H54 (cell line): ENCODE measurements around the gene BLOC1S3.

Source experiments
- DNase-seq: peaks from one replicate; pipeline ENCODE4 v3.0.0; 2011; ENCODE audit warnings: low spot score, mixed read lengths; ENCODE audit not compliant: insufficient read length
- FAIRE-seq: peaks from 3 replicates; lab custom pipeline; 2011; peaks lifted over from hg19 to GRCh38; lab: Jason Lieb, UNC
- POLR2A ChIP-seq: IDR thresholded peaks from 2 replicates; pipeline ENCODE4 v1.6.1; 2011; ENCODE audit warnings: low read depth, mild to moderate bottlenecking, low read length

Gene BLOC1S3

DNA sequence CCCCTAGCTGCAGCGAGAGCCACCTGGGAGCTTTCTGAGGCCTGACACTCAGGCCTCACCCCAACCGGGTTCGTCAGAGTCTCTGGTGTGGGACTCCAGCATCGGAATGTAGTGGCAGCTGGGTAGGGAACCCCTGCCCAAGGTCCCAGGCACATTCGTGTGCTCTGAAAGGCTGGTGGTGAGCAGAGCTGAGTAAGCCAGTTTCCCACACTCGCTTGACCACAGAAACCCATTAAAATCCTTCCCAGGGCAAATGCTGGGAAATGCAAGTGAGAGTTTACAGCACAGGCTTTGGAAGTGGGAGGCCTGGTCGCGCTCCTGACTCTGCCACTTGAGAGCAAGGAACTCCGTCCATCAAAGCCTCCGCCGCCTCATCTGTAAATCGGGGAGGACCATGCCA is 4.8 kb upstream of the BLOC1S3 start:
- DNase-seq (peak; percentile 31), FAIRE-seq (no peak)
- TF ChIP-seq POLR2A: no peak

DNA sequence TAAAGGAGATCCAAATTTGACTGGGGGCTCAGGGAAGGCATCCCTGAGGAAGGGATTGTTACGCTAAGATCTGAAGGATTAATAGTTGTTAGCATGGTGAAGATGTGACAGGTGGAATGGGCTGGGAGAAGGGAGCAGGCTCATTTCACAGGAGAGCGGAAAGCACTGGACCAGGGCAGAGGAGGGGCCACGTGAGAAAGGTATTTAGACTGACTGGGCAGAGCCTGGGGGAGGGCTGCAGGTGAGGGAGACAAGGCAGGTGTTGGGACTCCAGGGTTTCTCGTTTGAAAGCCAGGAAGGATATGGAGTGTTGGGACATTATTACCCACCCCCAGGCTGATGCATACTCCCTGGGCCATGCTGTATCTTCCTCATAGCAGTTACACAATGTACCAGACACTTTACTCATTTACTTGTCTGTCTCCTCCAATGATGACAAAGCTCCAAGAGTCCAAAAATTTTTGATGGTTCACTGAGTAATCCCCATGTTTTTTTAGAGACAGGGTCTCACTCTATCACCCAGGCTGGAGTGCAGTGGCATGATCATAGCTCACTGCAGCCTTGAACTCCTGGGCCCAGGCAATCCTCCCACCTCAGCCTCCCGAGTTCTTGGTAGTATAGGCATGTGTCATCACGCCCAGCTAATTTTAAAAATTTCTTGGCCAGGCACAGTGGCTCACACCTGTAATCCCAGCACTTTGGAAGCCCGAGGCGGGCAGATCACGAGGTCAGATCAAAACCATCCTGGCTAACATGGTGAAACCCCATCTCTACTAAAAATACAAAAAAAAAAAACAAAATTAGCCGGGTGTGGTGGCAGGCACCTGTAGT is 2.9 kb upstream of the BLOC1S3 start:
- TF ChIP-seq POLR2A: no peak
- DNase-seq (no peak), FAIRE-seq (no peak)

DNA sequence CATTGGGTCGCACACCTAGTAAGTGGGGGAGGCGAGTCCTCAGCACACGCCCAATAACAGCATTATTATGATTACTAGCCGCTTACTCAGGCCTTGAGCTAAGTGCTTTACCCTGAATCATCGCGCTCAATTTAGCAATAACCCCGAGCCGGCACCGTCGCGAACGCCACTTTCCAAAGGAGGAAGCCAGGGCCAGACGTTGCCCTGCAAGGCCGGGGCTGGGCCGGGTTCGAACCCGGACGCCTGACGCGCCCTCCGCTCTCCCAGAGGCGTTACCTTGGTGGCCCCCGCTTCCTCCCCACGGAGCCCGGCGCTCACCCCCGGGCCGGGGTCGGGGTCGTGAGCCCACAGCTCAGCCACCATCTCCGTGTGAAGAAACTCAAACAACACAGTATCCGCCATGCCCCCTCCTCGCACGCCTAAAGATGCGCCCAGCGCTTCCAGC is 745 bp upstream of the BLOC1S3 start, which contains the start of gene TRAPPC6A:
Gene TRAPPC6A (minus strand): TSS at position 421 of the 445 bp plus-strand sequence. CDS start 19 bp downstream, at position 402.
- FAIRE-seq: no peak
- TF ChIP-seq POLR2A: no peak

DNA sequence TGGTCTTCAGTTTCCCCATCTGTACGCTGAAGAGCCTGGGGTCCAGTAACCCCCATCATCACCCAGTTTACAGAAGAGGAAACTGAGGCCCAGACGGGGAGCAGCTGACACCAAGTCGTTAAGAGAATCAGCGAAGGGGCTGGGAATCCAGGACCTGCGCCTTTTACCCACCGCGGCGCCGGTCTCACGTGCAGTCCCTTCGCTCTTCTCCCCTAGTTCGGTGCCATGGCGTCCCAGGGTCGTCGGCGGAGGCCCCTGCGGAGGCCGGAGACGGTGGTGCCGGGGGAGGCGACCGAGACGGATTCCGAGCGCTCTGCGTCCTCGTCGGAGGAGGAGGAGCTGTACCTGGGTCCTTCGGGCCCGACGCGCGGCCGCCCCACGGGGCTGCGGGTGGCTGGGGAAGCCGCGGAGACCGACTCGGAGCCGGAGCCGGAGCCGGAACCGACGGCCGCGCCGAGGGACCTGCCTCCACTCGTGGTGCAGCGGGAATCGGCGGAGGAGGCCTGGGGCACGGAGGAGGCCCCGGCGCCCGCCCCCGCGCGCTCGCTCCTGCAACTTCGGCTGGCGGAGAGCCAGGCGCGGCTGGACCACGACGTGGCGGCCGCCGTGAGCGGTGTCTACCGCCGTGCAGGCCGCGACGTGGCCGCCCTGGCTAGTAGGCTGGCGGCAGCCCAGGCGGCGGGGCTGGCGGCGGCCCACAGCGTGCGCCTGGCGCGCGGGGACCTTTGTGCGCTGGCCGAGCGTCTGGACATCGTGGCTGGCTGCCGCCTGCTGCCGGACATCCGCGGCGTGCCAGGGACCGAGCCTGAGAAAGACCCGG is 698 bp downstream of the BLOC1S3 start:
- no peak for FAIRE-seq
- no peak for DNase-seq

More for the DNA sequence above, 745 bp upstream of the BLOC1S3 start, which contains the start of gene TRAPPC6A:
- DNase-seq: peak; percentile 45

DNA sequence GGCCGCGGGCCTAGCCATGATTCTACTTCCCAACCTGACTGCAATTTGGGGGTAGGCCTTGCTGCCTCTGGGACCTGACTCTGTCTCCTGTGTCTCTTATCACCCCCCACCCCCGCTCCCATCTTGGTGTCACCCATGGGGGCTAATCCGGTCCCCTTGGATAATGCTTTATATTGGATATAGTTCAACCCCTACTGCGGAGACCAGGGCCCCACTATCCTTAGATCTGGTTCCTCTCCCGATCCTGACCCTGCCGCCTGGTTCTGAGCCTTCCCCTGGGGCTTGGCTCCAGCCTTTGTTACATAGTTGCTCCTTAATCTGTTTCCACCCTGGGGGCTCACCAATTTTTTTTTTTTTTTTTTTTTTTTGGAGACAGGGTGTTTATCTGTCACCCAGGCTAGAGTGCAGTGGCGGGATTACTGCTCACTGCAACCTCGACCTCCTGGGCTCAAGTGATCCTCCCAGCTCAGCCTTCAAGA is 1.3 kb downstream of the BLOC1S3 start:
- no peak for TF ChIP-seq POLR2A
- no peak for FAIRE-seq
- DNase-seq: no peak

More for the DNA sequence above, 698 bp downstream of the BLOC1S3 start:
- TF ChIP-seq POLR2A: no peak

DNA sequence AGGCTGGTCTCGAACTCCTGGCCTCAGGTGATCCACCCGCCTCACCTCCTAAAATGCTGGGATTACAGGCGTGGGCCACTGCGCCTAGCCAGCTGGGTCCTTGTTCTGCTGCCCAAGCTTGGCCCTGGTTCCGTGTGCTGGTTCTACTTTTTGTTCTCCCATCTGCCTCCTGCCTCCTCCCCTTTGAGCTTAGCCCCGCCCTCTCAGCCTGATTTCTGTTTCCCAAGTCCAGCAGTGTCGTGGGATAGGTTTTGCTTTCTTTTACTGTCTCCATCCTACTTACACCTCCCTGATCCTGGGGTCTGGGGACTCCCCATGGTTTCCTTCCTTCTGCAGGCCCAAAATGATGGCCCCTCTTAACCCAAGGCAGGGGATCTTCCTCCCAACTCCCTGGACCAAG is 2.4 kb downstream of the BLOC1S3 start:
- FAIRE-seq (no peak), DNase-seq (no peak)
- TF ChIP-seq POLR2A: no peak

DNA sequence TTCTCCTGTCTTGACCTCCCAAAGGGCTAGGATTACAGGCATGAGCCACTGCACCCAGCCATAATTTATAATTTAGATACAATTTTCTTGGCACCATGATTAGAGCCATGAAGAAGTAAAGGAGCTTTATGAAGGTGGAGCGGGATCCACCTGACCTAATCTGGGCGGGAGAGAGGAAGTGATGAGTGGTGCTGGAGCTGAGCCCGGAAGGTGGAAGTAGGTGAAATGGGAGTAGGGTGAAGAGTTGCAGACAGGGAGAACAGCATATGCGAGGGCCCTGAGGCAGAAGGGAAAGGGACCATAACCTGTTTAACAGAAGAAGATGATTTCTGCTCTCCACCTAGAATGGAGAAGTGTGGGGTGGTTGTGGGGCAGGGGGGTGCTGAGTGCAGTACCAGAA is 4.2 kb downstream of the BLOC1S3 start:
- no peak for TF ChIP-seq POLR2A
- FAIRE-seq: no peak

DNA sequence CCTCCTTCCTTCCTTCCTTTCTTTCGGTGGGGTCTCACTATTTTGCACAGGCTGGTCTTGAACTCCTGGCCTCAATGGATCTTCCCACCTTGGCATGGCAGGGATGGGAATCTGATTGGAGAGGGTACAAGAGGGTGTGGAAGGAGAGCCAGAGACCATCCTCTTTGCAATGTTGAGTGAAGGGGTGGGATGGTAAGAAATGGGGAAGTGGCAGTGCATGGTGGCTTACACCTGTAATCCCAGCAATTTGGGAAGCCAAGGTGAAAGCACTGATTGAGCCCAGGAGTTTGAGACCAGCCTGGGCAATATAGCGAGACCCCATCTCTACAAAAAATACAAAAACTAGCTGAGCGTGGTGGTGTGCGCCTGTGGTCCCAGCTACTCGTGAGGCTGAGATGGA is 5.5 kb downstream of the BLOC1S3 start:
- FAIRE-seq: no peak
- no peak for TF ChIP-seq POLR2A
- no peak for DNase-seq

More for the DNA sequence above, 4.2 kb downstream of the BLOC1S3 start:
- no peak for DNase-seq

DNA sequence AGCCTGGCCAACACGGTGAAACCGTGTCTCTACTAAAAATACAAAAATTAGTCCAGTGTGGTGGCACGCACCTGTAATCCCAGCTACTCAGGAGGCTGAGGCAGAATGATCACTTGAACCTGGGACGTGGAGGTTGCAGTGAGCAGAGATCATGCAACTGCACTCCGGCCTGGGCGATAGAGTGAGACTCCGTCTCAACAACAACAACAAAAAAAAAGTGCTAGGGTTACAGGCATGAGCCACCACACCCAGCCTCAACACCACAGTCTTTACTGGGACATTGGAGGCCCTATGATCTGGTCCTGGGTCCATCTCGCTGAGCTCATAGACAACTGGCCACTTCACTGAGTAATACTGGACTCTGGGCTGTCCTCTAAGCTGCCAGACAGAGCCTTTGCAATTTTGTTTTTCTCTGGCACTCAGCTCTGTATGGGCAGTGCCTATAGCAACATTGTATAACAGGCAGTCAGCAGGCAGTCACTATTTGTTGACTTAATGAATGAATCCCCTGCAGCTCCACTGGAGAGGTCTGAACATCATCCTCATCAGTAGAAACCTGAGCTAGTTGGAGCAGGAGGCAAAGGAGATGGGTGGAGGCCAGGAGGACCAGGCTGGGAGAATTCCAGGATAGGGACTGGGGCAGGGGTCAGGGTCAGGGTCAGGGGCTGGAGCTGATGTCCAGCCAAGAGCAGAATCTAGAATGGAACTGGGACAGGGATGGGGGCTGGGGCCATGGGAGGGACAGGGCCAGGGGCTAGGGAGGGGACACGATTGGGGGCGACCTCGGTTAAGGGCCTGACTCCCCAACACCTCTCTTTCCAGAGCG is 8.1 kb downstream of the BLOC1S3 start:
- DNase-seq (no peak), FAIRE-seq (no peak)
- no peak for TF ChIP-seq POLR2A

DNA sequence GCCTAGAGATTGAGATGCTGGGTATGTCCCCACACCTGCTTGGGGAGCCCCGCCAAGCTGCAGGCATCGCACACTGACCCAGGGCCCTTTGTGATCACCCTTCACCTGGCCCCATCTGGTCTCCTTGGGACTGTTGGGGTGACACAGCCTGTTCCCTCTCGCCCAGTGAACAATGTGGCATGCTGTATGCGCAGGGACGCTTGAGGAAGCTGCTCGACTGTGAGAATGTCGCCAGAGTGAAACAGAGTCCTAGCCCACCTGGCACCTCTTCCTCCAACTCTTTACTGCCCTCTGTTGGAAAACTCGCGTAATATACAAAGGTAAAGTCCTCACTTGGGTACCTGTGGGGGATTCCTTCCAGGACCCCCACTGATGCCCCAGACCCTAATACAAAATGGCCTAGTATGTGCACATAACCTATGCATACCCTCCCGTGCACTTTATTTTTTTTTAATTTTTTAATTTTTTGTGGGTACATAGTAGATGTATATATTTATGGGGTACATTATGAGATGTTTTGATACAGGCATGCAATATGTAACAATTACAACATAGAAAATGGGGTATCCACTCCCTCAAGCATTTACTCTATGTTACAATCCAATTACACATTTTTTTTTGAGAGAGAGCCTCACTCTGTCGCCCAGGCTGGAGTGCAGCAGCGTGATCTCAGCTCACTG is 9.0 kb downstream of the BLOC1S3 start:
- DNase-seq: no peak
- no peak for FAIRE-seq
- no peak for TF ChIP-seq POLR2A

DNA sequence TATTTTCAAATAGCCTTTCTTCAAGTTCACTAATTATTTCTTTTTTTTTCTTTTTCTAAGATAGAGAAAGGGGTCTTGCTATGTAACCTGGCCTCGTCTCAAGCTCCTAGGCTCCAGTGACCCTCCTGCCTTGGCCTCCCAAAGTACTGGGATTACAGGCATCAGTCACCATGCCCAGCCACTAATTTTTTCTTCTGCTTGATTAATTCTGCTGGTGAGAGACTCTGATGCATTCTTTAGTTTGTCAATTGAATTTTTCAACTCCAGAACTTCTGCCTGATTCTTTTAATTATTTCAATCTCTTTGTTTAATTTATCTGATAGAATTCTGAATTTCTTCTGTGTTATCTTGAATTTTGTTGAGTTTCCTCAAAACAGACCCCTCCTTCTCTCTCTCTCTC is 11.4 kb downstream of the BLOC1S3 start:
- no peak for TF ChIP-seq POLR2A
- FAIRE-seq: no peak
- DNase-seq: no peak

DNA sequence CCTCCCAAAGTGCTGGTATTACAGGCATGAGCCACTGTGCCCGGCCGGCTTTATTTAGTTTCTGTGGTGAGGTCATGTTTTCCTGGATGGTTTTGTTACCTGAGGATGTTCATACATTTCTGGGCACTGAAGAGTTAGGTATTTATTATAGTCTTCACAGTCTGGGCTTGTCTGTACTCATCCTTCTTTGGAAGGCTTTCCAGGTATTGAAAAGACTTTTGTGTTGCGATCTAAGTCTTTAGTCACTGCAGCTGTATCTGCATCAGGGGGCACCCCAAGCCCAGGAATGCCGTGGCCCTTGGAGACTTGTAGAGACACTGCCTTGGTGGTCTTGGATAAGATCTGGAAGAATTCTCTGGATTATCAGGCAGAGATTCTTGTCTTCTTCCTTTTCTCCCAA is 12.8 kb downstream of the BLOC1S3 start:
- no peak for TF ChIP-seq POLR2A
- no peak for DNase-seq
- no peak for FAIRE-seq

DNA sequence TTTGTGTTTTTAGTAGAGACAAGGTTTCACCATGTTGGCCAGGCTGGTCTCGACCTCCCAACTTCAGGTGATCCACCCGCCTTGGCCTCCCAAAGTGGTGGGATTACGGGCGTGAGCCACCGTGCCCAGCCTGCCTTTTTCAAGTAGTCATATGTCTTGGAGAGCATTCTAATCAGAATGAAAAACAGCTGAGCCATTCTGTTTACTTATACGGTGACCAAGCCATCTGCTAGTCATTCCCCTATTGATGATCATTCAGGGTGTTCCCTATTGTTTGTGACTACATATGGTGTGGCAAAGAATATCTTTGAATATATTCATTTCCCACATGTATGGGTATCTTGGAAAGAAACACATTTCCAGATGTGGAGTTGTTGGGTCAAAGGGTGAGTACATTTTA is 17.2 kb downstream of the BLOC1S3 start:
- no peak for DNase-seq
- no peak for FAIRE-seq
- TF ChIP-seq POLR2A: no peak
